ENCODE measurements around the gene DNAJC22.
"Not testable (repeated sequence)": the region's sequence is repeated elsewhere in the genome, so short reads cannot be mapped to it uniquely, and the experiment has no call there.

The DNAJC22 gene

GRCh38 chr12:49325606-49326005 is 21.1 kb upstream of the DNAJC22 start:
- Mint-ChIP-seq H3K4me1 (peaks cover 21% of the 10 kb centered on the region), H3K27me3 (no peaks in the 10 kb centered on the region), H3K4me3 (no peak overlapping the region), H3K36me3 (no peaks in the 10 kb centered on the region), H3K27ac (no peak overlapping the region), H3K9me3 (no peaks in the 10 kb centered on the region)
- ATAC-seq: no peak

GRCh38 chr12:49327368-49327767 is 19.3 kb upstream of the DNAJC22 start:
- no peak overlapping the region for H3K4me3 Mint-ChIP-seq
- no peaks in the 10 kb centered on the region for H3K36me3 Mint-ChIP-seq

GRCh38 chr12:49327887-49328286 is 18.8 kb upstream of the DNAJC22 start:
- no peak overlapping the region for H3K4me3 Mint-ChIP-seq
- H3K9me3 Mint-ChIP-seq: no peaks in the 10 kb centered on the region
- H3K36me3 Mint-ChIP-seq: no peaks in the 10 kb centered on the region
- H3K27me3 Mint-ChIP-seq: peaks cover 17% of the 10 kb centered on the region
- no peak for ATAC-seq
- H3K4me1 Mint-ChIP-seq: peaks cover 23% of the 10 kb centered on the region
- H3K27ac Mint-ChIP-seq: no peak overlapping the region

More at GRCh38 chr12:49327368-49327767, 19.3 kb upstream of the DNAJC22 start:
- no peak overlapping the region for H3K27ac Mint-ChIP-seq
- H3K27me3 Mint-ChIP-seq: peaks cover 12% of the 10 kb centered on the region
- ATAC-seq: no peak
- no peaks in the 10 kb centered on the region for H3K9me3 Mint-ChIP-seq
- H3K4me1 Mint-ChIP-seq: peaks cover 20% of the 10 kb centered on the region

- Mint-ChIP-seq H3K4me1 (peaks cover 18% of the 10 kb centered on the region), H3K27ac (no peak overlapping the region), H3K9me3 (no peaks in the 10 kb centered on the region), H3K36me3 (no peaks in the 10 kb centered on the region), H3K27me3 (peaks cover 23% of the 10 kb centered on the region), H3K4me3 (no peak overlapping the region)
- ATAC-seq: no peak
Measured at GRCh38 chr12:49328816-49329215, 17.9 kb upstream of the DNAJC22 start.

- Mint-ChIP-seq H3K4me3 (no peak overlapping the region), H3K27me3 (peaks cover 34% of the 10 kb centered on the region), H3K36me3 (no peaks in the 10 kb centered on the region), H3K4me1 (peaks cover 25% of the 10 kb centered on the region), H3K27ac (no peak overlapping the region), H3K9me3 (peaks cover 3% of the 10 kb centered on the region)
- no peak for ATAC-seq
Measured at GRCh38 chr12:49330032-49330619, 16.6 kb upstream of the DNAJC22 start.

GRCh38 chr12:49330631-49331379 is 15.9 kb upstream of the DNAJC22 start:
- ATAC-seq: no peak
- H3K4me3 Mint-ChIP-seq: no peak overlapping the region
- H3K27ac Mint-ChIP-seq: no peak overlapping the region
- peaks cover 3% of the 10 kb centered on the region for H3K9me3 Mint-ChIP-seq
- H3K27me3 Mint-ChIP-seq: peaks cover 41% of the 10 kb centered on the region
- H3K36me3 Mint-ChIP-seq: no peaks in the 10 kb centered on the region
- peaks cover 25% of the 10 kb centered on the region for H3K4me1 Mint-ChIP-seq

- ATAC-seq: no peak
- Mint-ChIP-seq H3K27me3 (peaks cover 43% of the 10 kb centered on the region), H3K4me1 (peaks cover 26% of the 10 kb centered on the region), H3K36me3 (no peaks in the 10 kb centered on the region), H3K27ac (no peak overlapping the region), H3K9me3 (peaks cover 3% of the 10 kb centered on the region), H3K4me3 (no peak overlapping the region)
Measured at GRCh38 chr12:49331380-49332222, 15.1 kb upstream of the DNAJC22 start.

- Mint-ChIP-seq H3K9me3 (peaks cover 3% of the 10 kb centered on the region), H3K4me3 (no peak overlapping the region), H3K36me3 (no peaks in the 10 kb centered on the region), H3K4me1 (peaks cover 34% of the 10 kb centered on the region), H3K27me3 (peaks cover 52% of the 10 kb centered on the region), H3K27ac (no peak overlapping the region)
- no peak for ATAC-seq
Measured at GRCh38 chr12:49332441-49332861, 14.2 kb upstream of the DNAJC22 start.

- Mint-ChIP-seq H3K27ac (no peak overlapping the region), H3K36me3 (no peaks in the 10 kb centered on the region), H3K9me3 (peaks cover 3% of the 10 kb centered on the region), H3K27me3 (peaks cover 57% of the 10 kb centered on the region), H3K4me3 (peak overlapping the region; percentile 36), H3K4me1 (peaks cover 39% of the 10 kb centered on the region)
- no peak for ATAC-seq
Measured at GRCh38 chr12:49332891-49333371, 13.8 kb upstream of the DNAJC22 start.

GRCh38 chr12:49333778-49334177 is 12.9 kb upstream of the DNAJC22 start:
- peaks cover 40% of the 10 kb centered on the region for H3K4me1 Mint-ChIP-seq
- not testable (repeated sequence) for H3K4me3 Mint-ChIP-seq, H3K36me3 Mint-ChIP-seq, ATAC-seq, H3K9me3 Mint-ChIP-seq, H3K27ac Mint-ChIP-seq
- peaks cover 63% of the 10 kb centered on the region for H3K27me3 Mint-ChIP-seq

- Mint-ChIP-seq H3K27ac (no peak overlapping the region), H3K27me3 (peaks cover 68% of the 10 kb centered on the region), H3K4me1 (peaks cover 40% of the 10 kb centered on the region), H3K9me3 (peaks cover 3% of the 10 kb centered on the region), H3K4me3 (no peak overlapping the region), H3K36me3 (no peaks in the 10 kb centered on the region)
- ATAC-seq: no peak
Measured at GRCh38 chr12:49334226-49334625, 12.5 kb upstream of the DNAJC22 start.

GRCh38 chr12:49334681-49335080 is 12.0 kb upstream of the DNAJC22 start:
- no peaks in the 10 kb centered on the region for H3K36me3 Mint-ChIP-seq
- H3K4me3 Mint-ChIP-seq: no peak overlapping the region
- peaks cover 72% of the 10 kb centered on the region for H3K27me3 Mint-ChIP-seq
- no peak for ATAC-seq
- peaks cover 40% of the 10 kb centered on the region for H3K4me1 Mint-ChIP-seq
- peaks cover 3% of the 10 kb centered on the region for H3K9me3 Mint-ChIP-seq
- H3K27ac Mint-ChIP-seq: no peak overlapping the region

GRCh38 chr12:49335118-49335954 is 11.4 kb upstream of the DNAJC22 start:
- ATAC-seq: no peak
- peaks cover 40% of the 10 kb centered on the region for H3K4me1 Mint-ChIP-seq
- H3K4me3 Mint-ChIP-seq: no peak overlapping the region
- no peak overlapping the region for H3K27ac Mint-ChIP-seq
- peaks cover 3% of the 10 kb centered on the region for H3K9me3 Mint-ChIP-seq
- peaks cover 79% of the 10 kb centered on the region for H3K27me3 Mint-ChIP-seq
- no peaks in the 10 kb centered on the region for H3K36me3 Mint-ChIP-seq

GRCh38 chr12:49335955-49336644 is 10.6 kb upstream of the DNAJC22 start:
- Mint-ChIP-seq H3K4me3 (no peak overlapping the region), H3K27me3 (peaks cover 83% of the 10 kb centered on the region), H3K4me1 (peaks cover 40% of the 10 kb centered on the region), H3K27ac (no peak overlapping the region), H3K9me3 (peaks cover 3% of the 10 kb centered on the region), H3K36me3 (no peaks in the 10 kb centered on the region)
- no peak for ATAC-seq
